ENCODE results near the gene TLK2. TPM values are rescaled to one million over a fixed set of nuclear protein-coding genes. Genes with fewer than 3 reads are reported as not detected.

TLK2 gene
- total RNA-seq, 1 experiment from 2014 or later: 54.7 TPM

DNA sequence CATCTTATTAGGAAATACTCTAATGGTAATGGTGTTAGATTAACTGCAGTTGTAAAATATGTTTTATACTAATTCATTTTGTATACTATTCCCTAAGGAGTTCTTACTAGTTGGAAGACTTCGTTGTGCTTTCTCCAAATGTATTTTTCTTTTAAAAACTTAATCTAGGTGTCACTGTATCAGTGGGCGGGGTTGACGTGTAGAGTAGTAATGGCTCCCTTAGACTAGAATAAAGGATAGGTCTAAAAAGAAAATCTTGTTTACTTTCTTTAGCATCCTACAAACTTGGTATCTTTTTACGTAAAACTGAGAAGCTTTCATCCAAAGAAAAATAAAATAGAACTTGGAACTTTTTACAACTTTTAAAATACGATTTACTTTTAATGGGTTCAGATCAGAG is 93.9 kb downstream of the TLK2 start:
- Histone ChIP-seq H3K4me3 (ENCODE audit: low read depth, low read length, poor library complexity, severe bottlenecking) (no peak overlapping the region), H3K27ac (ENCODE audit: low read depth, low read length, poor library complexity, severe bottlenecking) (peak overlapping the region; percentile 49), H3K9me3 (ENCODE audit: low read depth, low read length, poor library complexity, severe bottlenecking) (no peaks in the 10 kb centered on the region), H3K27me3 (replicated peaks; ENCODE audit: insufficient read depth, low read depth, low read length, poor library complexity) (no peaks in the 10 kb centered on the region), H3K4me1 (ENCODE audit: insufficient read depth, low read length, poor library complexity, severe bottlenecking) (peaks cover 5% of the 10 kb centered on the region), H3K36me3 (ENCODE audit: insufficient read depth, low read length, poor library complexity, severe bottlenecking) (peaks cover 22% of the 10 kb centered on the region)
- CTCF ChIA-PET: no interaction called here
- POLR2A ChIA-PET (ENCODE audit: low non-redundant PET): no interaction called here
- intact Hi-C loops (cut with micrococcal nuclease; ENCODE audit: unreplicated experiment): no loop called here
- no TSS peak for BruUV-seq (replicated peaks)
- peak; percentile 50 for DNase-seq (ENCODE audit: low spot score)
- TF ChIP-seq CTCF (conservative IDR thresholded peaks at IDR 0.05; ENCODE audit: low read depth, low read length) (no peak), EZH2 (IDR thresholded peaks at IDR 0.05; ENCODE audit: borderline replicate concordance, low read depth, low read length, poor library complexity, severe bottlenecking) (no peak)

DNA sequence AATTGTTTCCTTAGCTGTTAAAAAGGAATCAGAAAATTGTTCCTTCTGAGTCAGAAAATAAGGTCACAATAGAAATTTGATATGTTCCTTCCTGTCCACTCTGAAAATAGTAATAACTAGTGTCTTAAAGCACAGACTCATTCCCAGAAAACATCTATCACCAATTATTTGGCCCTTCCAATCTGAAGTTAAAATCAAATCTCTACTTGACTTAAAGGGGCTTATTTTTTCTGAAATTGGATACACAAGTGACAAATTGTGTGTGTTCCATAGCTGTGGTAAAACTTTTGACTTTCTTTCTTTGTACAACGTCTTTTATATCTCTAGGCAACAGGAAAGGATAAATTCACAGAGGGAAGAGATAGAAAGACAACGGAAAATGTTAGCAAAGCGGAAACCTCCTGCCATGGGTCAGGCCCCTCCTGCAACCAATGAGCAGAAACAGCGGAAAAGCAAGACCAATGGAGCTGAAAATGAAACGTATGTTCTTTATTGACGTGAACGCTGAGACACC is 94.3 kb downstream of the TLK2 start:
- peaks cover 25% of the 10 kb centered on the region for H3K36me3 ChIP-seq (ENCODE audit: insufficient read depth, low read length, poor library complexity, severe bottlenecking)
- no TSS peak for BruUV-seq (replicated peaks)

DNA sequence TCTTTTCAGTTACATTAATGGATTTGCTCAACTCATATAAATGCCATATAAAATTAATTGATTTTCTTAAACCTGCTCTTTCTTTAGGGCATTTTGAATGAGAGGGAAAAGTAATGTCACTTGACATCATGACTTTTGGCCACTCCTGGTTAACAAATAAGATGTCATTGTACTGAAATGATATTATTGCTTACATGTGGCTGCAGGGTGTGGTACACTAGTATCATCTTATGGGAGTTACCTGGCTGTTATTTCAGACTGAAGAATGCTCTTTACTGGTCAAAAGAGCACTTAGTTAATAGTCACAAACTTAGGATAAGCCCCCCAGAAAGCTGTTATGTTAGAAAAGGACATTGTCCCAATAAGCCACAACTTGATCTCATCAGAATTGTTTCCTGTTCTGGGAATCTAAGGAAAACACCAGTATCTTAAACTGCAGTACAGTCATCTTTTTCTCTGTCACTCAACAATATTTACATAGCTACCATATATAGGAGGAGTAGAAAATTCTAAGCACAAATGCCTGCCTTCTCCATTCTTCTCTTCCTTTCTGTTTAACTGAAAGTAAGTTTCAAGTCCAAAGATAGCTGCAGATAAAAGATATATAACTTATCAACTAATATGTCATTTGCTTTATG is 95.0 kb downstream of the TLK2 start:
- Histone ChIP-seq H3K4me1 (ENCODE audit: insufficient read depth, low read length, poor library complexity, severe bottlenecking) (peaks cover 5% of the 10 kb centered on the region), H3K27me3 (replicated peaks; ENCODE audit: insufficient read depth, low read depth, low read length, poor library complexity) (no peaks in the 10 kb centered on the region), H3K27ac (ENCODE audit: low read depth, low read length, poor library complexity, severe bottlenecking) (peak overlapping the region; percentile 49), H3K36me3 (ENCODE audit: insufficient read depth, low read length, poor library complexity, severe bottlenecking) (peaks cover 25% of the 10 kb centered on the region), H3K4me3 (ENCODE audit: low read depth, low read length, poor library complexity, severe bottlenecking) (no peak overlapping the region), H3K9me3 (ENCODE audit: low read depth, low read length, poor library complexity, severe bottlenecking) (no peaks in the 10 kb centered on the region)
- no peak for DNase-seq (ENCODE audit: low spot score)
- POLR2A ChIA-PET (ENCODE audit: low non-redundant PET): no interaction called here
- TF ChIP-seq EZH2 (IDR thresholded peaks at IDR 0.05; ENCODE audit: borderline replicate concordance, low read depth, low read length, poor library complexity, severe bottlenecking) (no peak), CTCF (conservative IDR thresholded peaks at IDR 0.05; ENCODE audit: low read depth, low read length) (no peak)
- CTCF ChIA-PET: no interaction called here
- intact Hi-C loops (cut with micrococcal nuclease; ENCODE audit: unreplicated experiment): no loop called here
- no TSS peak for BruUV-seq (replicated peaks)

More for the DNA sequence above, 94.3 kb downstream of the TLK2 start:
- Histone ChIP-seq H3K4me3 (ENCODE audit: low read depth, low read length, poor library complexity, severe bottlenecking) (no peak overlapping the region), H3K27me3 (replicated peaks; ENCODE audit: insufficient read depth, low read depth, low read length, poor library complexity) (no peaks in the 10 kb centered on the region), H3K9me3 (ENCODE audit: low read depth, low read length, poor library complexity, severe bottlenecking) (no peaks in the 10 kb centered on the region), H3K27ac (ENCODE audit: low read depth, low read length, poor library complexity, severe bottlenecking) (peak overlapping the region; percentile 49), H3K4me1 (ENCODE audit: insufficient read depth, low read length, poor library complexity, severe bottlenecking) (peaks cover 5% of the 10 kb centered on the region)
- CTCF ChIA-PET: no interaction called here
- intact Hi-C loops (cut with micrococcal nuclease; ENCODE audit: unreplicated experiment): no loop called here
- POLR2A ChIA-PET (ENCODE audit: low non-redundant PET): no interaction called here
- TF ChIP-seq CTCF (conservative IDR thresholded peaks at IDR 0.05; ENCODE audit: low read depth, low read length): no peak
- no peak for TF ChIP-seq EZH2 (IDR thresholded peaks at IDR 0.05; ENCODE audit: borderline replicate concordance, low read depth, low read length, poor library complexity, severe bottlenecking)
- peak; percentile 65 for DNase-seq (ENCODE audit: low spot score)

All from A673 (cell line).